ENCODE measurements around the gene GRIFIN. TPM values are rescaled to one million over a fixed set of nuclear protein-coding genes. Genes with fewer than 3 reads are reported as not detected.

The GRIFIN gene
- total RNA-seq, 1 donor from 2014 or later: not detected

DNA sequence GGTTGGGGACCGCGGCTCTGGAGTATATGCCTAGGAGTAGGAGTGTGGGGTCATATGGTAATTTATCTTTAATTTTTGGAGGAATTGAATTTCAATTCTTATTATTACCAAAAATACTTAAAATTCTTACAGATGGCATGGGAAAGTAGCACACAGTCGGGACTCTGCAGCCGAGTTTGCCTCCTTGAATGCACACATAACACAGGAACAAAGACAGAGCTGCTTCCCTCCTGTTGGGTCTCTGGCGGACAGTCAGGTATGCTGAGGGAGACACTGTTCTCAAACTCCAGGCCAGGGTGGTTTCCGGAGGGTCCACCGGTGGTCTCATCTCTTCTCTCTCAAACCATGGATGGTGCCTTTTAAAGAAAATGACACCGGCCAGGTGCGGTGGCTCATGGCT is 32.7 kb downstream of the GRIFIN start:
- Mint-ChIP-seq H3K27me3 (ENCODE audit: unreplicated experiment) (peaks cover 3% of the 10 kb centered on the region), H3K4me3 (ENCODE audit: unreplicated experiment) (no peak overlapping the region), H3K9me3 (ENCODE audit: unreplicated experiment) (no peaks in the 10 kb centered on the region), H3K4me1 (ENCODE audit: unreplicated experiment) (peaks cover 6% of the 10 kb centered on the region), H3K27ac (ENCODE audit: unreplicated experiment) (no peak overlapping the region), H3K36me3 (ENCODE audit: low read depth, unreplicated experiment) (peaks cover 5% of the 10 kb centered on the region)
- TF ChIP-seq, protein P1, sequence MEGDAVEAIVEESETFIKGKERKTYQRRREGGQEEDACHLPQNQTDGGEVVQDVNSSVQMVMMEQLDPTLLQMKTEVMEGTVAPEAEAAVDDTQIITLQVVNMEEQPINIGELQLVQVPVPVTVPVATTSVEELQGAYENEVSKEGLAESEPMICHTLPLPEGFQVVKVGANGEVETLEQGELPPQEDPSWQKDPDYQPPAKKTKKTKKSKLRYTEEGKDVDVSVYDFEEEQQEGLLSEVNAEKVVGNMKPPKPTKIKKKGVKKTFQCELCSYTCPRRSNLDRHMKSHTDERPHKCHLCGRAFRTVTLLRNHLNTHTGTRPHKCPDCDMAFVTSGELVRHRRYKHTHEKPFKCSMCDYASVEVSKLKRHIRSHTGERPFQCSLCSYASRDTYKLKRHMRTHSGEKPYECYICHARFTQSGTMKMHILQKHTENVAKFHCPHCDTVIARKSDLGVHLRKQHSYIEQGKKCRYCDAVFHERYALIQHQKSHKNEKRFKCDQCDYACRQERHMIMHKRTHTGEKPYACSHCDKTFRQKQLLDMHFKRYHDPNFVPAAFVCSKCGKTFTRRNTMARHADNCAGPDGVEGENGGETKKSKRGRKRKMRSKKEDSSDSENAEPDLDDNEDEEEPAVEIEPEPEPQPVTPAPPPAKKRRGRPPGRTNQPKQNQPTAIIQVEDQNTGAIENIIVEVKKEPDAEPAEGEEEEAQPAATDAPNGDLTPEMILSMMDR (IDR thresholded peaks at IDR 0.05; ENCODE audit: unreplicated experiment): no peak
- no peak for DNase-seq (ENCODE audit: low spot score)

DNA sequence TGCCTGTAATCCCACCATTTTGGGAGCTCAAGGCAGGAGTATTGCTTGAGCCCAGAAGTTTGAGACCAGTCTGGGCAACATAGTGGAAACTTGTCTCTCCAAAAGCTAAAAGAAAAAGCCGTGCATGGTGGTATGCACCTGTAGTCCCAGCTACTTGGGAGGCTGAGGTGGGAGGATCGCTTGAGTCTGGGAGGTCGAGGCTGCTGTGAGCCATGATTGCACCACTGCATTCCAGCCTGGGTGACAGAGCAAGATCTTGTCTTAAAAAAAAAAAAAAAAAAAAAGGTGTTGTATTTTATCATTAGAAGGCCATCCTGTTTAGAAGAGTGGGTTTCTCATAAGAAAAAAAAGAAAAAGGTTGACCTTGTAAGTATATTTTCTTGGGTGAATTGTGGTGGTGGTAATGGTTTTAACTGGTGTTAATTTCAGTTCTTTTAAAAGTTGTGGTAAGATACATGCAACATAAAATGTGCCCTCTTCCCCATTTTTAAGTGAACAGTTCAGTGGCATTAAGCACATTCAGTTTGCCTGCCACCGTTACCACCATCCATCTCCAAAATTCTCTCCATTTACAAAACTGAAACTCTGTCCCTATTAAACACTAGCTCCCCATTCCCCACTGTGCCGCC is 34.7 kb downstream of the GRIFIN start:
- Mint-ChIP-seq H3K27ac (ENCODE audit: unreplicated experiment) (no peak overlapping the region), H3K27me3 (ENCODE audit: unreplicated experiment) (no peaks in the 10 kb centered on the region), H3K4me1 (ENCODE audit: unreplicated experiment) (peaks cover under 1% of the 10 kb centered on the region), H3K9me3 (ENCODE audit: unreplicated experiment) (no peaks in the 10 kb centered on the region), H3K36me3 (ENCODE audit: low read depth, unreplicated experiment) (peaks cover 11% of the 10 kb centered on the region), H3K4me3 (ENCODE audit: unreplicated experiment) (no peak overlapping the region)
- no peak for DNase-seq (ENCODE audit: low spot score)
- TF ChIP-seq, protein P1 (IDR thresholded peaks at IDR 0.05; ENCODE audit: unreplicated experiment): no peak

DNA sequence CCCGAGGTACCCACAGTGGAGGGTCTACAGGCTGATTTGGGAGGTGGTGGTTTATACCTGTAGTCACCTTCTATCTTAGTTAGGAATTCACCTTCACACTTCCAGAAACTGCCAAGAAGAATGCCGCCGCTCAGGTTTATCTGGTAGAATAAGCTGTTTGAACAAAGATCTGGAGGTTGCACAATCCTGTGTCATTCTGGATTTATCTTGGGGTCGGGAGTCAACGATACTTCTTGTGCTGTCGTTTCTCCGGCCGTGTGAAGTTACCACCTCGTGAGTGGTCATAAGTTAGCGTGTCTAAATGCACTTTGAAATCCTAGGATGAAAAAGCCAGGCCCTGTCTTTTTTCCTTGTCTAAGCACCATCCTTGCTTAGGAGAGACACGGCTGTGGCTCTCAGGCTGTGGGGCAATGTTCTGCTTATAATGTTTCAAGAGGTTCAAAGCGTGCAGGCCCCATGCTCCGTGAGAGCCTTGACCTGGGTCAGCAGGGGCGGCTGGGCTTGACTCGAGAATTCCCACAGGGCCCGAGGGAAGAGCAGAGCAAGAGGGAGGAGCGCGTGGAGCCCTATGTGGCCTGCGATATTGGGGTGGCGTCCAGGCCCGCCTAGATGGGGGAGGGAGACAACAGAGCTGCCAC is 35.5 kb downstream of the GRIFIN start:
- Mint-ChIP-seq H3K36me3 (ENCODE audit: low read depth, unreplicated experiment) (peaks cover 18% of the 10 kb centered on the region), H3K4me3 (ENCODE audit: unreplicated experiment) (no peak overlapping the region)

DNA sequence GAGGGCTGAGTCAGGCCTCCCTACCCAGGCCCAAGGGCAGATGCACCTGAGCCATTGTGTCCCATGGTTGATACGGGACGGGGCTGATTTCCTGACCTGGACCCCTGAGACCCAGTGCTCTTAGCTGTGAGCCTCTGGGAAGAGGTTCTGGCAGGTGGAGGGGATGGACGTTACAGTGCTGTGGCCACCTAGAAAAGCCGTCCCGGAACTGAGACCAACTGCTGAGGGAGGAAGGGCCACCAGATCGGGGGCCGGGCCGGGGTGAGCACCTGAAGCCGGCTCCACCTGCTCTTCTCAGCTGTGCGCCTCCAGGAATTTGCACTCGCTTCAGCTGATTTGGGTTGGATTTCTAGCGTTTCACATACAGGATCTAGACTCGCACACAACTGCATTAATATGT is 37.4 kb downstream of the GRIFIN start:
- Mint-ChIP-seq H3K27ac (ENCODE audit: unreplicated experiment) (no peak overlapping the region), H3K4me3 (ENCODE audit: unreplicated experiment) (no peak overlapping the region), H3K27me3 (ENCODE audit: unreplicated experiment) (no peaks in the 10 kb centered on the region), H3K9me3 (ENCODE audit: unreplicated experiment) (no peaks in the 10 kb centered on the region), H3K36me3 (ENCODE audit: low read depth, unreplicated experiment) (peaks cover 28% of the 10 kb centered on the region), H3K4me1 (ENCODE audit: unreplicated experiment) (peaks cover 6% of the 10 kb centered on the region)
- no peak for DNase-seq (ENCODE audit: low spot score)
- TF ChIP-seq, protein P1 (IDR thresholded peaks at IDR 0.05; ENCODE audit: unreplicated experiment): no peak

More for the DNA sequence above, 35.5 kb downstream of the GRIFIN start:
- H3K4me1 Mint-ChIP-seq (ENCODE audit: unreplicated experiment): peaks cover 6% of the 10 kb centered on the region
- no peak overlapping the region for H3K27ac Mint-ChIP-seq (ENCODE audit: unreplicated experiment)
- DNase-seq (ENCODE audit: low spot score): no peak
- H3K27me3 Mint-ChIP-seq (ENCODE audit: unreplicated experiment): no peaks in the 10 kb centered on the region
- no peaks in the 10 kb centered on the region for H3K9me3 Mint-ChIP-seq (ENCODE audit: unreplicated experiment)
- TF ChIP-seq, protein P1 (IDR thresholded peaks at IDR 0.05; ENCODE audit: unreplicated experiment): no peak

DNA sequence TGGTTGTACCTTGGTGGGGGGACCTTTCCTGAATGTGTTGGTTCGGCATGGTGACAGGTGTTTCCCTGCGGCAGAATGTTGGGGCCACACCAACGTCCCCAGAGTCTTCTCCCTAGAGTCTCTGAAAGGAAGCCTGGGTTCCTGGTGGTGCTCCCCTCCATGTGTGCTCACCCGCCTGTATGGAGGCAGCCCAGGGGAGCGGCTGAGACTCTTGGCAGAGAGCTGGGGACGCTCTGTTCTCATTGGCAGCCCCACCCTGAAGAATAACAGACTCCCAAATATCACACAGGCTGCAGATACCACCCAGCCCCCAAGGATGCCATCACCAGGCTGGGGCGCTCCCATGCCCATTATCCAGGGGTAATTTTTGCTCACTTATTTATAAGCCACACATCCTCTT is 38.0 kb downstream of the GRIFIN start:
- TF ChIP-seq, protein P1 (IDR thresholded peaks at IDR 0.05; ENCODE audit: unreplicated experiment): no peak
- Mint-ChIP-seq H3K9me3 (ENCODE audit: unreplicated experiment) (no peaks in the 10 kb centered on the region), H3K27ac (ENCODE audit: unreplicated experiment) (no peak overlapping the region), H3K4me3 (ENCODE audit: unreplicated experiment) (no peak overlapping the region), H3K27me3 (ENCODE audit: unreplicated experiment) (no peaks in the 10 kb centered on the region), H3K36me3 (ENCODE audit: low read depth, unreplicated experiment) (peaks cover 30% of the 10 kb centered on the region), H3K4me1 (ENCODE audit: unreplicated experiment) (peaks cover 6% of the 10 kb centered on the region)
- no peak for DNase-seq (ENCODE audit: low spot score)
